B cell (primary cell): ENCODE measurements around the gene ILDR1.

Source experiments
- CTCF ChIP-seq: fragments of 200-600 bp; IDR thresholded peaks from one replicate; pipeline ENCODE4 v1.8.0; 2022; ENCODE audit warnings: antibody characterized with exemption, mild to moderate bottlenecking
- EZH2 ChIP-seq: IDR thresholded peaks from 2 replicates; pipeline ENCODE4 v1.6.1; 2012; ENCODE audit warnings: borderline replicate concordance, low read depth, mild to moderate bottlenecking, moderate library complexity, low read length; ENCODE audit not compliant: insufficient read depth, poor library complexity, severe bottlenecking

GRCh38 chr3:121956363-121956762, 65.7 kb downstream of the ILDR1 start:
- no peak for TF ChIP-seq CTCF
- no peak for TF ChIP-seq EZH2
